Activated CD4-positive, alpha-beta T cell treated with anti-CD3 and anti-CD28 coated beads, Interleukin-2, amount 50 U/mL, for 16 hours (primary cell): ENCODE measurements around the gene CD19.
"Not testable (repeated sequence)": the region's sequence is repeated elsewhere in the genome, so short reads cannot be mapped to it uniquely, and the experiment has no call there.

ENCODE experiments used
- DNase-seq: peaks from one replicate; pipeline ENCODE4 v3.0.0-alpha.2; 2020

The CD19 gene

DNA sequence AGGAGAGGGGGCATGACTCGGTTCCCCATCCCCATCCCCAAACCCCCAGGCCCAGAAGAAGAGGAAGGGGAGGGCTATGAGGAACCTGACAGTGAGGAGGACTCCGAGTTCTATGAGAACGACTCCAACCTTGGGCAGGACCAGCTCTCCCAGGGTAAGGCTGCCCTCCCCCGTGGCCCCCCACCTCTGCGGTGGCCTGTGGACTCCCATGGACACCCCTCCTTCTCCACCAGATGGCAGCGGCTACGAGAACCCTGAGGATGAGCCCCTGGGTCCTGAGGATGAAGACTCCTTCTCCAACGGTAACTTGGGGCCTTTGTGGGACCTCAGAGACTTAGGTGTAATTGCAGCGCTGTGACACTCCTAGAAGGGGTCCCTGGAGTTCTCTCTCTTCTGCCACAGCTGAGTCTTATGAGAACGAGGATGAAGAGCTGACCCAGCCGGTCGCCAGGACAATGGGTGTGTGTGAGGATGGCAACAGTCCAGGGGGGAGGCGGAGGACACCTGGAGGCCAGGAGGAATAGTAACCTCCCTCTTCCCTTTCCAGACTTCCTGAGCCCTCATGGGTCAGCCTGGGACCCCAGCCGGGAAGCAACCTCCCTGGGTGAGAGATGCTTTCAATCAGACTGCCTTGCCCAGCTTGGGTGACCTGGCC, 5.6 kb downstream of the CD19 start:
- no peak for DNase-seq

DNA sequence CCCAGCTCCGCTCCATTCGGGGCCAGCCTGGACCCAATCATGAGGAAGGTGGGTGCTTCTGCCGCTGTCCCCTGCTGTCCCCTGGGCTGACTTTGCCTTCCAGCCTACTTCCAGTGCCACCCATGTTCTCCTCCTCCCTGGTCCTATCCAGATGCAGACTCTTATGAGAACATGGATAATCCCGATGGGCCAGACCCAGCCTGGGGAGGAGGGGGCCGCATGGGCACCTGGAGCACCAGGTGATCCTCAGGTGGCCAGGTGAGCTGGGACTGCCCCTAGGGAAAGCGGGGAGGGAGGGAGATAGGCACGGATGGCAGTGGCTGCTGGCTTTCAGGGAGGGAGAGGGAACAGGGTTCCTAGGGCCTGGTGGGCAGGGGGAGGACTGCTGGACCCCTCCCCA, 7.0 kb downstream of the CD19 start:
- DNase-seq: no peak

DNA sequence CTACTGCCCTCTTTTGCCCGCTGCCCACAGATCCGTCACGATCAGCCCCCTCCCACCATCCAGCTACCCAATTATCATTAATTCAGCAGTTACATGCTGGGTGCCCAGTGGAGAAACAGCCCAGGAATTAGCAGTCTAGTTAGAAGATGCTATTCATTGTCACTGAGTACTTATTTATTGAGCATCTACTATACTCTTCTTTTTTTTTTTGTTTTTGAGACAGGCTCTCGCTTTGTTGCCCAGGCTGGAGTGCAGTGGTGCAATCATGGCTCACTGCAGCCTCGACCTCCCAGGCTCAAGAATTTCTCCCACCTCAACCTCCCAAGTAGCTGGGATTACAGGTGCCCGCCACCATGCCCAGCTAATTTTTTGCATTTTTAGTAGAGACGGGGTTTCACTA, 8.1 kb downstream of the CD19 start:
- not testable (repeated sequence) for DNase-seq

GRCh38 chr16:28943281-28943680, 11.5 kb downstream of the CD19 start:
- DNase-seq: no peak

DNA sequence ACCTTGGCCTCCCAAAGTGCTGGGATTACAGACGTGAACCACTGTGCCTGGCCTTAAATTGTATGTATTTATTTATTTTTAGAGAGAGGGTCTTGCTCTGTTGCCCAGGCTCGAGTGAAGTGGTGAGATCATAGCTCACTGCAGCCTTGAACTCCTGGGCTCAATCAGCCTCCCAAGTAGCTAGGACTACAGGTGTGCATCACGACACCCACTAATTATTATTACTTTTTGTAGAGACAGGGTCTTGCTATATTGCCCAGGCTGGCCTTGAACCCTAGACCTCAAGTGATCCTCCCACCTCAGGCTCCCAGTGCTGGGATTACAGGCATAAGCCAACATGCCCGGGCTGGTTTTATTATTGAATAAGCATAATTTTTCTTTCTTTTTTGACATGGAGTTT, 14.9 kb downstream of the CD19 start:
- DNase-seq: no peak

GRCh38 chr16:28950648-28951409, 19.1 kb downstream of the CD19 start, which contains the start of gene NFATC2IP:
Gene NFATC2IP (plus strand): TSS chr16:28950937. CDS start chr16:28951012, 75 bp downstream.
- peak; percentile 100 for DNase-seq

- DNase-seq: peak; percentile 52
Measured at GRCh38 chr16:28951410-28951943, 19.7 kb downstream of the CD19 start.

- DNase-seq: no peak
Measured at GRCh38 chr16:28958216-28958615, 26.4 kb downstream of the CD19 start.

DNA sequence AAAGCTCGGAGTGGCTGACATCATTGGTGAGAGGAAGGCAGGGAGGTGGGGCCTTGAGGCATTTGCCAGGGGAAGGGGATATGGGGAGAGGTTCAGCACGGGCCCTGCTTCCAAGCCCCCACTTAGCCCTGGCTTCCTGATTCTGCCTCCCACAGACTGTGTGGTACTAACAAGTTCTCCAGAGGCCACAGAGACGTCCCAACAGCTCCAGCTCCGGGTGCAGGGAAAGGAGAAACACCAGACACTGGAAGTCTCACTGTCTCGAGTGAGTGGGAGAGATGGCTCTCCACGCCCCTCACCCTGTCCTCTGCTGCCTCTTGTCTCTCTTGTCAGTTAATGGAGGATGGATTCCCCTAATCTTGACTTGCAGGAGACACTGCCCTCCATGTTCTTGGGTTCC, 27.1 kb downstream of the CD19 start:
- no peak for DNase-seq

- no peak for DNase-seq
Measured at GRCh38 chr16:28964072-28964471, 32.3 kb downstream of the CD19 start.

- no peak for DNase-seq
Measured at GRCh38 chr16:28964496-28964895, 32.7 kb downstream of the CD19 start.

- no peak for DNase-seq
Measured at GRCh38 chr16:28967156-28967555, 35.4 kb downstream of the CD19 start.

DNA sequence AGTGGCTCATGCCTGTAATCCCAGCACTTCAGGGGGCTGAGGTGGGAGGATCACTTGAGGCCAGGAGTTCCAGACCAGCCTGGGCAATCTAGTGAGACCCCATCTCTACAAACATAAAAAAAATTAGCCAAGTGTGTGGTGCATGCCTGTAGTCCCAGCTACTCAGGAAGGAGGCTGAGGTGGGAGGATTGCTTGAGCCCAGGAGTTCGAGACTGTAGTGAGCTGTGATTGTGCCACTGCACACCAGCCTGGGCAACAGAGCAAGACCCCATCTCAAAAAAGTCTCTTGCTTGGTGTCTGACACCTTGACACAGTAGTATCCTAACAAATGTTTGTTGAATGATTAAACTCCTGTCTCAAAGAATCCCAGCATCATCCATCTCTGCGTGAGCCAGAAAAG, 37.9 kb downstream of the CD19 start:
- not testable (repeated sequence) for DNase-seq

GRCh38 chr16:28974007-28974436, 42.3 kb downstream of the CD19 start:
- no peak for DNase-seq

DNA sequence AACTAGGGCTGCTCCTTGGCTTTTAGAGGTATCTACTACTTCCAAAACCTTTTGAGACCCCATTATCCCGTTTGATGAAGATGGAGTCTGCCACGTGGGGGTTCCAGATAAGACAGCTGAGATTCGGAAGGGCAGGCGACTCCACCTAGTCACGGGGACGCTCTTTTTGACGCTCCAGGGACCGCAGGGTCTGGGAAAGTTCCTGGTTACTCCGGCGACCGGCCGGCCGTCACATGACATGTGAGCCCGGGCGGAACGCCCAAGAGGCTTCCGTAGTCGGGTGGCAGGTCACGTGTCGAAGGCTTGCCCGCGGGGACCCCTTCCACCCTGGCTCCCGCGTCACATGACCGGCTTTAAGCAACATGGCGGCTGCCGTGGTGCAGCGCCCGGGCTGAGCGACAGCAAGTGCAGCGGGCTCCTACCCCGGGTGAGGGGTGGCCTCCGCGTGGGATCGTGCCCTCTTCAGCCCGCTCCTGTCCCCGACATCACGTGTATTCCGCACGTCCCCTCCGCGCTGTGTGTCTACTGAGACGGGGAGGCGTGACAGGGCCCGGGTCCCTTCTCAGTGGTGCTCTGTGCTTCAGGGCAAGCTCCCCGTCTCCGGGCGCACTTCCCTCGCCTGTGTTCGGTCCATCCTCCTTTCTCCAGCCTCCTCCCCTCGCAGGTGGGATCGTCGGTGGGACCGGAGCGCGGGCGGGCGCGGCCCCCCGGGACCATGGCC, 42.8 kb downstream of the CD19 start, which contains the start of gene SPNS1:
TSS of gene SPNS1 (plus strand) at position 342 of the 721 bp plus-strand sequence. CDS start at position 716, 374 bp downstream.
- peak; percentile 98 for DNase-seq

DNA sequence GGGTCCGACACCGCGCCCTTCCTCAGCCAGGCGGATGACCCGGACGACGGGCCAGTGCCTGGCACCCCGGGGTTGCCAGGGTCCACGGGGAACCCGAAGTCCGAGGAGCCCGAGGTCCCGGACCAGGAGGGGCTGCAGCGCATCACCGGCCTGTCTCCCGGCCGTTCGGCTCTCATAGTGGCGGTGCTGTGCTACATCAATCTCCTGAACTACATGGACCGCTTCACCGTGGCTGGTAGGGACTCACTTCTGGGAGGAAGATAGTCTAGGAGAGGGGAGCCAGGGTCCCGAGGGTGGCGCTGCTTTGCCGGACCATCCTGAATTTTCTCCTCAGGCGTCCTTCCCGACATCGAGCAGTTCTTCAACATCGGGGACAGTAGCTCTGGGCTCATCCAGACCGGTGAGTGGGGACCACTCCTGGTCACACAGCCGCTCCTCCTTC, 43.4 kb downstream of the CD19 start:
- no peak for DNase-seq

GRCh38 chr16:28977703-28978662, 46.2 kb downstream of the CD19 start:
- no peak for DNase-seq

DNA sequence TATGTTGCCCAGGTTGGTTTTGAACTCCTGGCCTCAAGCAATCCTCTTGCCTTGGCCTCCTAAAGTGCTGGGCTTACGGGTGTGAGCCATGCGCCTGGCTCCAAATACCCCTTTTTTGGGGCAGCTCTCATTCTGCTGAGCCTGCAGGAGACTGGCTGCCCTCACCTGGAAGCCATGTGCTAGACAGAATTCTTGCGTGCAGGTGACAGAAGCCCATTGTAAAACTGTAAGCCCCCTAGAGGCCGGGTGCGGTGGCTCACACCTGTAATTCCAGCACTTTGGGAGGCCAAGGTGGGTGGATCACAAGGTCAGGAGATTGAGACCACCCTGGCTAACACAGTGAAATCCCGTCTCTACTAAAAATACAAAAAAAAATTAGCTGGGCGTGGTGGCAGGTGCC, 48.6 kb downstream of the CD19 start:
- DNase-seq: not testable (repeated sequence)

GRCh38 chr16:28980929-28981328, 49.2 kb downstream of the CD19 start:
- DNase-seq: no peak

GRCh38 chr16:28981517-28981916, 49.7 kb downstream of the CD19 start:
- peak; percentile 60 for DNase-seq

DNA sequence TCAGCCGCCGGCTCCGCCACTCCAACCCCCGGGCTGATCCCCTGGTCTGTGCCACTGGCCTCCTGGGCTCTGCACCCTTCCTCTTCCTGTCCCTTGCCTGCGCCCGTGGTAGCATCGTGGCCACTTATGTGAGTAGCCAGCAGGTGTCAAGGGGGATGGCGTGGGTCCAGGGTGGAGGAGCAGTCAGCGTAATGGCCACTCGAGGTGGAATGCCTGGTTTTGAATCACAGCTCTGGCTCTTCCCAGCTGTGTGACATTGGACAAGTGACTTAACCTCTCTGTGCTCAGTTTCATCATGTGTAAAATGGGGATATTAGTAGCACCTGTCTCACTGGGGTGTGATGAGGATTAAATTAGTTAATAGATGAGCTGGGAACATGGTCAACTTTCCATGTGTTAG, 50.6 kb downstream of the CD19 start:
- no peak for DNase-seq

DNA sequence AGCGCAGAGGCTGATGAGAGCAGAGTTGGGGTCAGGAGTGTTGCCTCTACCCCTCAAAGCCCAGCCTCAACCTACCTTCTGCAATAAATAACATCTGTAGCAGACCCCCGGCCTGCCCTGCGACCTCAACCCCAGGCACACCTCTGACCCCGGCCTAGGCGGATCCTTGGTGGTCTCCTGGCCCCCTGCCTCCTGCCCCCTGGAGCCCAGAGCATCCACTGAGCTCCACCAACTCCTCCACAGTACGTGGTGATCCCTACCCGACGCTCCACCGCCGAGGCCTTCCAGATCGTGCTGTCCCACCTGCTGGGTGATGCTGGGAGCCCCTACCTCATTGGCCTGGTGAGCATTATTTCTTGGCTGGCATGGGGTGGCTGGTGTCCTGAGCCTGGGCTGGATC, 51.2 kb downstream of the CD19 start:
- no peak for DNase-seq
